Ovary (tissue), 3 donors: Measurements from ENCODE around the gene MPZL2.

ENCODE experiments used
- CTCF ChIP-seq, 3 donors: fragments of 450-650 bp in 2 of 3; fragments of 200-600 bp in 1 of 3; IDR thresholded peaks; one replicate each; pipeline versions ENCODE4 v1.5.1 to v1.8.0; 2016 to 2022; ENCODE audit warnings: antibody characterized with exemption in 3 of 3, mild to moderate bottlenecking in 1 of 3
- EP300 ChIP-seq: sonication (generic); formaldehyde crosslinking; IDR thresholded peaks from one replicate; pipeline ENCODE4 v1.6.1; 2017; ENCODE audit warnings: antibody characterized with exemption
- donor health status: DM: no; HTN: no; CAD: no.

- TF ChIP-seq CTCF (IDR thresholded peaks at IDR 0.05) (no peak), EP300 (no peak)
Measured at GRCh38 chr11:118283756-118284350, 19.8 kb upstream of the MPZL2 start.
